Panc1 (cell line): Measurements from ENCODE around the gene GJB2.

ENCODE experiments used
- CTCF ChIP-seq: fragments of 450-650 bp; IDR thresholded peaks from 2 replicates; pipeline ENCODE4 v1.5.1; 2017; ENCODE audit warnings: mild to moderate bottlenecking
- POLR2AphosphoS5 ChIP-seq: IDR thresholded peaks from 2 replicates; pipeline ENCODE4 v1.6.1; 2012; ENCODE audit warnings: mild to moderate bottlenecking, low read depth, low read length, moderate library complexity
- TCF7L2 ChIP-seq: IDR thresholded peaks from 2 replicates; pipeline ENCODE4 v1.6.1; 2011; ENCODE audit warnings: mild to moderate bottlenecking, low read depth, low read length, inconsistent platforms

GRCh38 chr13:20175406-20175794, 17.3 kb downstream of the GJB2 start:
- TF ChIP-seq CTCF (no peak), POLR2AphosphoS5 (no peak), TCF7L2 (no peak)
